H9 (cell line): ENCODE results near the gene SNX33. TPM values are rescaled to one million over a fixed set of nuclear protein-coding genes. Genes with fewer than 3 reads are reported as not detected.
"Not testable (repeated sequence)": the region's sequence is repeated elsewhere in the genome, so short reads cannot be mapped to it uniquely, and the experiment has no call there.

ENCODE experiments used
- DNase-seq: peaks from one replicate; pipeline ENCODE4 v3.0.0-alpha.2; 2017
- H2AFZ ChIP-seq: one replicate; pipeline ENCODE4 v1.6.1; 2013; ENCODE audit warnings: mild to moderate bottlenecking, low read length, control low read depth, moderate library complexity
- H2AK5ac ChIP-seq: 2 replicates; pipeline ENCODE4 v1.6.1; 2013; ENCODE audit warnings: low read length, control low read depth, mixed read lengths; ENCODE audit not compliant: insufficient read length
- H2BK120ac ChIP-seq: one replicate; pipeline ENCODE4 v1.6.1; 2013; ENCODE audit warnings: low read depth, mild to moderate bottlenecking, low read length, control low read depth, inconsistent platforms; ENCODE audit not compliant: poor library complexity, severe bottlenecking
- H2BK12ac ChIP-seq: 2 replicates; pipeline ENCODE4 v1.6.1; 2013; ENCODE audit warnings: low read length, control low read depth, mixed read lengths, low read depth; ENCODE audit not compliant: insufficient read length
- H2BK15ac ChIP-seq: 2 replicates; pipeline ENCODE4 v1.6.1; 2013; ENCODE audit warnings: low read depth, low read length, control low read depth
- H2BK20ac ChIP-seq: one replicate; pipeline ENCODE4 v1.6.1; 2013; ENCODE audit warnings: low read depth, mild to moderate bottlenecking, low read length, control low read depth, inconsistent platforms; ENCODE audit not compliant: poor library complexity, severe bottlenecking
- H2BK5ac ChIP-seq: 2 replicates; pipeline ENCODE4 v1.6.1; 2013; ENCODE audit warnings: low read length, control low read depth, mixed read lengths; ENCODE audit not compliant: insufficient read length
- H3K14ac ChIP-seq: 2 replicates; pipeline ENCODE4 v1.6.1; 2013; ENCODE audit warnings: low read length, control low read depth; ENCODE audit not compliant: insufficient read depth
- H3K18ac ChIP-seq: 2 replicates; pipeline ENCODE4 v1.6.1; 2013; ENCODE audit warnings: low read depth, mild to moderate bottlenecking, mixed read lengths, low read length, control low read depth; ENCODE audit not compliant: insufficient read length
- H3K23ac ChIP-seq: 2 replicates; pipeline ENCODE4 v1.6.1; 2013; ENCODE audit warnings: low read length, control low read depth, mixed read lengths, low read depth; ENCODE audit not compliant: insufficient read length
- H3K23me2 ChIP-seq: 2 replicates; pipeline ENCODE4 v1.6.1; 2013; ENCODE audit warnings: low read depth, mild to moderate bottlenecking, mixed read lengths, low read length, control low read depth; ENCODE audit not compliant: insufficient read length, poor library complexity, severe bottlenecking
- H3K27ac ChIP-seq: 2 replicates; pipeline ENCODE4 v1.5.1; 2013; ENCODE audit warnings: low read length, control low read depth, mixed read lengths, low read depth; ENCODE audit not compliant: insufficient read length
- H3K27me3 ChIP-seq: 2 replicates; pipeline ENCODE4 v1.6.1; 2013; ENCODE audit warnings: low read length, control low read depth, inconsistent platforms; ENCODE audit not compliant: insufficient read depth
- H3K4ac ChIP-seq: 2 replicates; pipeline ENCODE4 v1.6.1; 2013; ENCODE audit warnings: low read depth, mild to moderate bottlenecking, control low read depth, inconsistent platforms, low read length, moderate library complexity
- H3K4me1 ChIP-seq: 2 replicates; pipeline ENCODE4 v1.6.1; 2013; ENCODE audit warnings: low read length, control low read depth, inconsistent platforms; ENCODE audit not compliant: insufficient read depth
- H3K4me2 ChIP-seq: 2 replicates; pipeline ENCODE4 v1.6.1; 2013; ENCODE audit warnings: low read length, control low read depth, mixed read lengths; ENCODE audit not compliant: insufficient read length, insufficient read depth
- H3K56ac ChIP-seq: 2 replicates; pipeline ENCODE4 v1.6.1; 2013; ENCODE audit warnings: low read depth, mild to moderate bottlenecking, mixed read lengths, low read length, control low read depth; ENCODE audit not compliant: insufficient read length
- H3K79me1 ChIP-seq: 2 replicates; pipeline ENCODE4 v1.6.1; 2013; ENCODE audit warnings: low read depth, mild to moderate bottlenecking, moderate library complexity, low read length, control low read depth, inconsistent platforms; ENCODE audit not compliant: insufficient read depth, poor library complexity, severe bottlenecking
- H3K79me2 ChIP-seq: 2 replicates; pipeline ENCODE4 v1.6.1; 2013; ENCODE audit warnings: low read length, control low read depth, inconsistent platforms; ENCODE audit not compliant: insufficient read depth
- H3K9ac ChIP-seq: 2 replicates; pipeline ENCODE4 v1.6.1; 2013; ENCODE audit warnings: low read length, control low read depth, mixed read lengths; ENCODE audit not compliant: insufficient read length; ENCODE audit errors: extremely low read depth
- H3K9me3 ChIP-seq: one replicate; pipeline ENCODE4 v1.6.1; 2013; ENCODE audit warnings: low read depth, low read length, inconsistent platforms; ENCODE audit not compliant: control insufficient read depth
- H3T11ph ChIP-seq: one replicate; pipeline ENCODE4 v1.6.1; 2013; ENCODE audit warnings: mild to moderate bottlenecking, low read length, control low read depth, inconsistent platforms
- H4K20me1 ChIP-seq: one replicate; pipeline ENCODE4 v1.6.1; 2013; ENCODE audit not compliant: control insufficient read depth, insufficient read length, insufficient read depth
- H4K5ac ChIP-seq: 2 replicates; pipeline ENCODE4 v1.6.1; 2013; ENCODE audit warnings: low read depth, mild to moderate bottlenecking, mixed read lengths, low read length, control low read depth; ENCODE audit not compliant: insufficient read length
- H4K8ac ChIP-seq: replicated peaks from 2 replicates; pipeline ENCODE4 v1.6.1; 2013; ENCODE audit warnings: low read length, control low read depth, mixed read lengths, low read depth; ENCODE audit not compliant: insufficient read length
- H4K91ac ChIP-seq: 2 replicates; pipeline ENCODE4 v1.6.1; 2013; ENCODE audit warnings: low read depth, mild to moderate bottlenecking, moderate library complexity, mixed read lengths, low read length, control low read depth; ENCODE audit not compliant: insufficient read length
- H3K27ac Mint-ChIP-seq, 3 experiments: 2 replicates in 2 of 3; 3 replicates in 1 of 3; pipeline ENCODE4 v1.8.0; 2020 to 2021; ENCODE audit warnings: mixed read lengths in 3 of 3, mild to moderate bottlenecking in 1 of 3, moderate library complexity in 1 of 3
- H3K27me3 Mint-ChIP-seq: 2 replicates; pipeline ENCODE4 v1.8.0; 2021; ENCODE audit warnings: low read depth, mild to moderate bottlenecking, moderate library complexity, mixed read lengths
- H3K36me3 Mint-ChIP-seq, 3 experiments: 2 replicates in 2 of 3; 3 replicates in 1 of 3; pipeline ENCODE4 v1.8.0; 2020 to 2021; ENCODE audit warnings: low read depth in 3 of 3, mixed read lengths in 3 of 3; ENCODE audit not compliant: insufficient read depth in 1 of 3
- H3K4me1 Mint-ChIP-seq, 2 experiments: 2 replicates each; pipeline ENCODE4 v1.8.0; 2020; ENCODE audit warnings: mixed read lengths in 2 of 2
- H3K4me3 Mint-ChIP-seq, 2 experiments: 2 replicates in 1 of 2; 3 replicates in 1 of 2; pipeline ENCODE4 v1.8.0; 2020 to 2021; ENCODE audit warnings: mild to moderate bottlenecking in 2 of 2, mixed read lengths in 2 of 2, moderate library complexity in 1 of 2
- H3K9me3 Mint-ChIP-seq, 2 experiments: 2 replicates in 1 of 2; 3 replicates in 1 of 2; pipeline ENCODE4 v1.8.0; 2020; ENCODE audit warnings: mild to moderate bottlenecking in 2 of 2, mixed read lengths in 2 of 2, moderate library complexity in 1 of 2
- WGBS: extraction: QIAGEN DNeasy Blood & Tissue Kit; methylation state at CpG from one replicate; pipeline ENCODE4 v1.1.7; 2013; ENCODE audit warnings: missing lambda C conversion rate, low lambda C conversion rate, mixed read lengths; ENCODE audit not compliant: insufficient read length; ENCODE audit errors: extremely low coverage; 5-methylcytosine and 5-hydroxymethylcytosine counted together
- total RNA-seq: library from RNA; stranded (reverse); gene quantifications from 2 replicates; pipeline ENCODE4 v1.2.1, GENCODE V29; 2021

SNX33 gene
- total RNA-seq, 1 experiment from 2014 or later = 17.7 TPM

DNA sequence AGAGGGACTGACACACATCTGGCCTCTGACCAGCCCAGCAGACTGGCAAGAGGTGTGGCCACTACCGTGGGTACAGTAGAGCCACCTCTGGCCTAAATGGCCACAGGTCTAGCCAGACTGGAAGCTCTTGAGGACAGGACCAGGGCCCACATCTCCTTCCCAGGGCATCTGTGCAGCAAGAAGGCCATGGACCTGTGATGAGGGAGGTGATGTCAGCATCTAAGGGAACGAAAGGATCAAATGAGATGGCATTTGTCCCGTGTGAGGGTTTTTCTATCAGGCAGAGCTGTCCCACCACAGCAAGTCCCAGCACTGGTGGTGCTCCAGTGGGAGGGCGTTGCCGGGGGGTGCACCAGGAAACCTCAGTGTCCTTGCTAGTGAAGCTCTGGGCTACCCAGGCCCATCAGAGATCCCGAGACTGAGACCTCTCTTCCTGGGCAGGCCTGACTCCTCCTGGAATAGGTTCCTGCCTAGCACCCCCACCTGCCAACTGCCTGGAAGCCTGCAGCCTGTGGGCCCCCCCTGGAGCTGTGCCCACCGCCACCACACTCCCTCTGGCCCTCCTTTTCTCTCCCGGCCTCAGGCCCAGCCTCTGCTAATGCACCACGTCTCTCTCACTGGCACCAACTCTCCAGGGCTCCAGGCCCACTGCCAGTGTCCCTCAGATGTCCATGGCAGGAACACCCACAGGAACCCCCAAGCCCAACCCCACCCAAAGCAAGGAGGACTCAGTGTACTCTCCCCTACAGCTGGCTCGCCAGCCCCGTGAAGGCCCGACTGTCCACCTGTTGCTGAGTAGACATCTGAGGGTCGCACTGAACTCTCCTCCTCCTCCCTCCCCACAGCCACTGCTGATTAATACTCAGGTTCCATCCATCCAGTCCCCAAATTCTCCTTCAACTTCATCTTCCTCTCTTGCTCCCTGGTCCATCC is 53.6 kb downstream of the SNX33 start:
- Mint-ChIP-seq H3K27ac (peak overlapping the region in 1 of 3 experiments; percentile 22; a peak in 1 of 7 replicates), H3K4me1 (peaks cover 0 to 11% of the 10 kb centered on the region in 2 experiments; a peak in 2 of 4 replicates)
- H3K4me1 ChIP-seq, H3K4me3 Mint-ChIP-seq, H2BK5ac ChIP-seq, H3K23ac ChIP-seq, H3K4me2 ChIP-seq, H3K4ac ChIP-seq, H3K27me3 ChIP-seq, H3K79me2 ChIP-seq, H3K79me1 ChIP-seq, H2AFZ ChIP-seq, H2BK15ac ChIP-seq, H3K9me3 Mint-ChIP-seq, H4K8ac ChIP-seq, H4K91ac ChIP-seq, H3K18ac ChIP-seq, H3K9me3 ChIP-seq, H3K14ac ChIP-seq, H4K20me1 ChIP-seq, H3K56ac ChIP-seq, H2AK5ac ChIP-seq, H3T11ph ChIP-seq, H2BK20ac ChIP-seq, H2BK120ac ChIP-seq, H2BK12ac ChIP-seq, H3K36me3 Mint-ChIP-seq, H3K9ac ChIP-seq, H3K27me3 Mint-ChIP-seq, H3K23me2 ChIP-seq, DNase-seq, H4K5ac ChIP-seq, H3K27ac ChIP-seq: not testable (repeated sequence)
- no CpG with 5 or more reads among the region's 13 CpGs for WGBS
